CD4-positive, alpha-beta T cell treated with Interleukin-6 for 4 hours (primary cell): ENCODE data around the gene GPRASP1.

Source experiments
- DNase-seq: peaks from one replicate; pipeline ENCODE4 v3.0.0-alpha.2; 2020; ENCODE audit warnings: mixed read lengths

Gene GPRASP1

DNA sequence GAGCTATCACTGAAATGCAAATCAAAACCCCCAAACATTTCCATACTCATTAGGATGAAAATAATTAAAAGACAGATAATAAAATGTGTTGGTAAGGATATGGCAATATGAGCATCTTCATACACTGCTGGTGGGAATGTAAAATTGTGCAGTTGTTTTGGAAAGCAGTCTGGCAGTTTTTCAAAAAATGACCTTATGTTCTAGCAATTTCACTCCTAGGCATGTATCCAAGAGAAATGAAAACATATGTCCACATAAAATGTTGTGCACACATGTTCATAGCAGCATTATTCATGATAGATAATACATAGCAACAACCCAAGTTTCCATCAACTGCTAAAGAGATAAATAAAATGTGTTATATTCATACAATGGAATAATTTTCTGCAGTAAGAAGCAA is 46.2 kb downstream of the GPRASP1 start:
- DNase-seq = no peak
